H9 (cell line): ENCODE results near the gene ZNF568. TPM values are rescaled to one million over a fixed set of nuclear protein-coding genes. Genes with fewer than 3 reads are reported as not detected.

Source experiments
- DNase-seq: peaks from one replicate; pipeline ENCODE4 v3.0.0-alpha.2; 2017
- H2AFZ ChIP-seq: one replicate; pipeline ENCODE4 v1.6.1; 2013; ENCODE audit warnings: mild to moderate bottlenecking, low read length, control low read depth, moderate library complexity
- H2AK5ac ChIP-seq: 2 replicates; pipeline ENCODE4 v1.6.1; 2013; ENCODE audit warnings: low read length, control low read depth, mixed read lengths; ENCODE audit not compliant: insufficient read length
- H2BK120ac ChIP-seq: one replicate; pipeline ENCODE4 v1.6.1; 2013; ENCODE audit warnings: low read depth, mild to moderate bottlenecking, low read length, control low read depth, inconsistent platforms; ENCODE audit not compliant: poor library complexity, severe bottlenecking
- H2BK12ac ChIP-seq: 2 replicates; pipeline ENCODE4 v1.6.1; 2013; ENCODE audit warnings: low read length, control low read depth, mixed read lengths, low read depth; ENCODE audit not compliant: insufficient read length
- H2BK15ac ChIP-seq: 2 replicates; pipeline ENCODE4 v1.6.1; 2013; ENCODE audit warnings: low read depth, low read length, control low read depth
- H2BK20ac ChIP-seq: one replicate; pipeline ENCODE4 v1.6.1; 2013; ENCODE audit warnings: low read depth, mild to moderate bottlenecking, low read length, control low read depth, inconsistent platforms; ENCODE audit not compliant: poor library complexity, severe bottlenecking
- H2BK5ac ChIP-seq: 2 replicates; pipeline ENCODE4 v1.6.1; 2013; ENCODE audit warnings: low read length, control low read depth, mixed read lengths; ENCODE audit not compliant: insufficient read length
- H3K14ac ChIP-seq: 2 replicates; pipeline ENCODE4 v1.6.1; 2013; ENCODE audit warnings: low read length, control low read depth; ENCODE audit not compliant: insufficient read depth
- H3K18ac ChIP-seq: 2 replicates; pipeline ENCODE4 v1.6.1; 2013; ENCODE audit warnings: low read depth, mild to moderate bottlenecking, mixed read lengths, low read length, control low read depth; ENCODE audit not compliant: insufficient read length
- H3K23ac ChIP-seq: 2 replicates; pipeline ENCODE4 v1.6.1; 2013; ENCODE audit warnings: low read length, control low read depth, mixed read lengths, low read depth; ENCODE audit not compliant: insufficient read length
- H3K23me2 ChIP-seq: 2 replicates; pipeline ENCODE4 v1.6.1; 2013; ENCODE audit warnings: low read depth, mild to moderate bottlenecking, mixed read lengths, low read length, control low read depth; ENCODE audit not compliant: insufficient read length, poor library complexity, severe bottlenecking
- H3K27ac ChIP-seq: 2 replicates; pipeline ENCODE4 v1.5.1; 2013; ENCODE audit warnings: low read length, control low read depth, mixed read lengths, low read depth; ENCODE audit not compliant: insufficient read length
- H3K27me3 ChIP-seq: 2 replicates; pipeline ENCODE4 v1.6.1; 2013; ENCODE audit warnings: low read length, control low read depth, inconsistent platforms; ENCODE audit not compliant: insufficient read depth
- H3K4ac ChIP-seq: 2 replicates; pipeline ENCODE4 v1.6.1; 2013; ENCODE audit warnings: low read depth, mild to moderate bottlenecking, control low read depth, inconsistent platforms, low read length, moderate library complexity
- H3K4me1 ChIP-seq: 2 replicates; pipeline ENCODE4 v1.6.1; 2013; ENCODE audit warnings: low read length, control low read depth, inconsistent platforms; ENCODE audit not compliant: insufficient read depth
- H3K4me2 ChIP-seq: 2 replicates; pipeline ENCODE4 v1.6.1; 2013; ENCODE audit warnings: low read length, control low read depth, mixed read lengths; ENCODE audit not compliant: insufficient read length, insufficient read depth
- H3K56ac ChIP-seq: 2 replicates; pipeline ENCODE4 v1.6.1; 2013; ENCODE audit warnings: low read depth, mild to moderate bottlenecking, mixed read lengths, low read length, control low read depth; ENCODE audit not compliant: insufficient read length
- H3K79me1 ChIP-seq: 2 replicates; pipeline ENCODE4 v1.6.1; 2013; ENCODE audit warnings: low read depth, mild to moderate bottlenecking, moderate library complexity, low read length, control low read depth, inconsistent platforms; ENCODE audit not compliant: insufficient read depth, poor library complexity, severe bottlenecking
- H3K79me2 ChIP-seq: 2 replicates; pipeline ENCODE4 v1.6.1; 2013; ENCODE audit warnings: low read length, control low read depth, inconsistent platforms; ENCODE audit not compliant: insufficient read depth
- H3K9ac ChIP-seq: 2 replicates; pipeline ENCODE4 v1.6.1; 2013; ENCODE audit warnings: low read length, control low read depth, mixed read lengths; ENCODE audit not compliant: insufficient read length; ENCODE audit errors: extremely low read depth
- H3K9me3 ChIP-seq: one replicate; pipeline ENCODE4 v1.6.1; 2013; ENCODE audit warnings: low read depth, low read length, inconsistent platforms; ENCODE audit not compliant: control insufficient read depth
- H3T11ph ChIP-seq: one replicate; pipeline ENCODE4 v1.6.1; 2013; ENCODE audit warnings: mild to moderate bottlenecking, low read length, control low read depth, inconsistent platforms
- H4K20me1 ChIP-seq: one replicate; pipeline ENCODE4 v1.6.1; 2013; ENCODE audit not compliant: control insufficient read depth, insufficient read length, insufficient read depth
- H4K5ac ChIP-seq: 2 replicates; pipeline ENCODE4 v1.6.1; 2013; ENCODE audit warnings: low read depth, mild to moderate bottlenecking, mixed read lengths, low read length, control low read depth; ENCODE audit not compliant: insufficient read length
- H4K8ac ChIP-seq: replicated peaks from 2 replicates; pipeline ENCODE4 v1.6.1; 2013; ENCODE audit warnings: low read length, control low read depth, mixed read lengths, low read depth; ENCODE audit not compliant: insufficient read length
- H4K91ac ChIP-seq: 2 replicates; pipeline ENCODE4 v1.6.1; 2013; ENCODE audit warnings: low read depth, mild to moderate bottlenecking, moderate library complexity, mixed read lengths, low read length, control low read depth; ENCODE audit not compliant: insufficient read length
- H3K27ac Mint-ChIP-seq, 3 experiments: 2 replicates in 2 of 3; 3 replicates in 1 of 3; pipeline ENCODE4 v1.8.0; 2020 to 2021; ENCODE audit warnings: mixed read lengths in 3 of 3, mild to moderate bottlenecking in 1 of 3, moderate library complexity in 1 of 3
- H3K27me3 Mint-ChIP-seq: 2 replicates; pipeline ENCODE4 v1.8.0; 2021; ENCODE audit warnings: low read depth, mild to moderate bottlenecking, moderate library complexity, mixed read lengths
- H3K36me3 Mint-ChIP-seq, 3 experiments: 2 replicates in 2 of 3; 3 replicates in 1 of 3; pipeline ENCODE4 v1.8.0; 2020 to 2021; ENCODE audit warnings: low read depth in 3 of 3, mixed read lengths in 3 of 3; ENCODE audit not compliant: insufficient read depth in 1 of 3
- H3K4me1 Mint-ChIP-seq, 2 experiments: 2 replicates each; pipeline ENCODE4 v1.8.0; 2020; ENCODE audit warnings: mixed read lengths in 2 of 2
- H3K4me3 Mint-ChIP-seq, 2 experiments: 2 replicates in 1 of 2; 3 replicates in 1 of 2; pipeline ENCODE4 v1.8.0; 2020 to 2021; ENCODE audit warnings: mild to moderate bottlenecking in 2 of 2, mixed read lengths in 2 of 2, moderate library complexity in 1 of 2
- H3K9me3 Mint-ChIP-seq, 2 experiments: 2 replicates in 1 of 2; 3 replicates in 1 of 2; pipeline ENCODE4 v1.8.0; 2020; ENCODE audit warnings: mild to moderate bottlenecking in 2 of 2, mixed read lengths in 2 of 2, moderate library complexity in 1 of 2
- WGBS: extraction: QIAGEN DNeasy Blood & Tissue Kit; methylation state at CpG from one replicate; pipeline ENCODE4 v1.1.7; 2013; ENCODE audit warnings: missing lambda C conversion rate, low lambda C conversion rate, mixed read lengths; ENCODE audit not compliant: insufficient read length; ENCODE audit errors: extremely low coverage; 5-methylcytosine and 5-hydroxymethylcytosine counted together
- total RNA-seq: library from RNA; stranded (reverse); gene quantifications from 2 replicates; pipeline ENCODE4 v1.2.1, GENCODE V29; 2021
- TF ChIP-seq, protein P1 (sequence below): fragments of 200-600 bp; sonication (generic); conservative IDR thresholded peaks from 3 replicates; pipeline ENCODE4 v1.8.0; 2021; ENCODE audit warnings: antibody characterized with exemption, mild to moderate bottlenecking

Gene ZNF568
- total RNA-seq, 1 experiment from 2014 or later = 3.1 TPM

DNA sequence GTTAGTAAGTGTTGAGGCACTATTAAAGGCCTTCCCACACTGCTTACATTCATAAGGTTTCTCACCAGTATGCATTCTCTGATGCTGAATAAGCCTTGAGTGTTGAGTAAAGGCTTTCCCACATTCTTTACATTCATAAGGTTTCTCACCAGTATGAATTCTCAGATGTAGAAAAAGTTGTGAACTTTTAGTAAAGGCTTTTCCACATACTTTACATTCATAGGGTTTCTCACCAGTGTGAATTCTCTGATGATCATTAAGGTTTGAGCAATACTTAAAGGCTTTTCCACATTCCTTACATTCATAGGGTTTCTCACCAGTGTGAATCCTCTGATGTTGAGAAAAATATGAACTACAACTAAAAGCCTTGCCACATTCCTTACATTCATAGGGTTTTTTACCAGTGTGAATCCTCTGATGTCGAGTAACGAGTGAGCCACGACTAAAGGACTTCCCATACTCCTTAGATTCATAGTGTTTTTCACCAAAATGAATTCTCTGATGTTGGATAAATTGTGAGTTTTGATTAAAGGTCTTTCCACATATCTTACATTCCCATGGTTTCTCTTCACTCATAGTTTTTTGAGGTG lies 24.3 kb upstream of the ZNF568 start:
- no peak overlapping the region for H2BK120ac ChIP-seq
- H3K79me2 ChIP-seq = no peaks in the 10 kb centered on the region
- no peak overlapping the region for H2BK20ac ChIP-seq
- DNase-seq = no peak
- H3K18ac ChIP-seq = no peak overlapping the region
- H4K91ac ChIP-seq = no peak overlapping the region
- H2AFZ ChIP-seq = no peak overlapping the region
- H3T11ph ChIP-seq = no peak overlapping the region
- Mint-ChIP-seq H3K27ac (no peak overlapping the region), H3K27me3 (peaks cover 3% of the 10 kb centered on the region), H3K4me3 (no peak overlapping the region), H3K4me1 (no peaks in the 10 kb centered on the region), H3K9me3 (peaks cover 89 to 96% of the 10 kb centered on the region in 2 experiments), H3K36me3 (peaks cover 58 to 85% (median 84%) of the 10 kb centered on the region in 3 experiments)
- H3K27me3 ChIP-seq = no peaks in the 10 kb centered on the region
- H3K23me2 ChIP-seq = no peaks in the 10 kb centered on the region
- H2BK15ac ChIP-seq = no peak overlapping the region
- H3K4me1 ChIP-seq = no peaks in the 10 kb centered on the region
- H3K56ac ChIP-seq = no peak overlapping the region
- H3K27ac ChIP-seq = no peak overlapping the region
- H4K8ac ChIP-seq = no peak overlapping the region
- H2AK5ac ChIP-seq = no peak overlapping the region
- H2BK5ac ChIP-seq = no peak overlapping the region
- no peak overlapping the region for H3K23ac ChIP-seq
- H3K79me1 ChIP-seq = no peaks in the 10 kb centered on the region
- no peak overlapping the region for H4K5ac ChIP-seq
- no peaks in the 10 kb centered on the region for H4K20me1 ChIP-seq
- H2BK12ac ChIP-seq = no peak overlapping the region
- H3K4ac ChIP-seq = no peak overlapping the region
- H3K9ac ChIP-seq = no peak overlapping the region
- H3K14ac ChIP-seq = no peak overlapping the region
- H3K9me3 ChIP-seq = peaks cover 77% of the 10 kb centered on the region
- WGBS = no CpG with 5 or more reads among the region's 3 CpGs
- TF ChIP-seq, protein P1, sequence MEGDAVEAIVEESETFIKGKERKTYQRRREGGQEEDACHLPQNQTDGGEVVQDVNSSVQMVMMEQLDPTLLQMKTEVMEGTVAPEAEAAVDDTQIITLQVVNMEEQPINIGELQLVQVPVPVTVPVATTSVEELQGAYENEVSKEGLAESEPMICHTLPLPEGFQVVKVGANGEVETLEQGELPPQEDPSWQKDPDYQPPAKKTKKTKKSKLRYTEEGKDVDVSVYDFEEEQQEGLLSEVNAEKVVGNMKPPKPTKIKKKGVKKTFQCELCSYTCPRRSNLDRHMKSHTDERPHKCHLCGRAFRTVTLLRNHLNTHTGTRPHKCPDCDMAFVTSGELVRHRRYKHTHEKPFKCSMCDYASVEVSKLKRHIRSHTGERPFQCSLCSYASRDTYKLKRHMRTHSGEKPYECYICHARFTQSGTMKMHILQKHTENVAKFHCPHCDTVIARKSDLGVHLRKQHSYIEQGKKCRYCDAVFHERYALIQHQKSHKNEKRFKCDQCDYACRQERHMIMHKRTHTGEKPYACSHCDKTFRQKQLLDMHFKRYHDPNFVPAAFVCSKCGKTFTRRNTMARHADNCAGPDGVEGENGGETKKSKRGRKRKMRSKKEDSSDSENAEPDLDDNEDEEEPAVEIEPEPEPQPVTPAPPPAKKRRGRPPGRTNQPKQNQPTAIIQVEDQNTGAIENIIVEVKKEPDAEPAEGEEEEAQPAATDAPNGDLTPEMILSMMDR = no peak
- no peak overlapping the region for H3K4me2 ChIP-seq
